IgD-negative memory B cell (primary cell): Measurements from ENCODE around the gene SEC24B. TPM values are rescaled to one million over a fixed set of nuclear protein-coding genes. Genes with fewer than 3 reads are reported as not detected.

ENCODE experiments used
- H3K27ac Mint-ChIP-seq, 3 donors: one replicate each; pipeline ENCODE4 v1.8.0; 2020 to 2022; ENCODE audit warnings: mild to moderate bottlenecking in 3 of 3, mixed read lengths in 3 of 3, moderate library complexity in 1 of 3
- H3K27me3 Mint-ChIP-seq: one replicate; pipeline ENCODE4 v1.8.0; 2021; ENCODE audit warnings: mixed read lengths
- H3K36me3 Mint-ChIP-seq: one replicate; pipeline ENCODE4 v1.8.0; 2020; ENCODE audit warnings: mild to moderate bottlenecking, mixed read lengths
- H3K4me1 Mint-ChIP-seq, 3 donors: one replicate each; pipeline ENCODE4 v1.8.0; 2020 to 2022; ENCODE audit warnings: mixed read lengths in 3 of 3, mild to moderate bottlenecking in 1 of 3
- H3K4me3 Mint-ChIP-seq, 4 donors: one replicate each; pipeline ENCODE4 v1.8.0; 2020 to 2022; ENCODE audit warnings: mild to moderate bottlenecking in 4 of 4, mixed read lengths in 4 of 4, moderate library complexity in 3 of 4
- H3K9me3 Mint-ChIP-seq, 3 donors: one replicate each; pipeline ENCODE4 v1.8.0; 2020 to 2021; ENCODE audit warnings: mixed read lengths in 3 of 3, mild to moderate bottlenecking in 1 of 3
- polyA plus RNA-seq: library from polyadenylated mRNA; unstranded; fragments of 300-500 nt; fragmentation: Illumina TruSeq; gene quantifications from one replicate; pipeline ENCODE4 v1.2.3, GENCODE V29; 2021

SEC24B gene
- polyA plus RNA-seq, 1 donor from 2014 or later = 16.4 TPM

DNA sequence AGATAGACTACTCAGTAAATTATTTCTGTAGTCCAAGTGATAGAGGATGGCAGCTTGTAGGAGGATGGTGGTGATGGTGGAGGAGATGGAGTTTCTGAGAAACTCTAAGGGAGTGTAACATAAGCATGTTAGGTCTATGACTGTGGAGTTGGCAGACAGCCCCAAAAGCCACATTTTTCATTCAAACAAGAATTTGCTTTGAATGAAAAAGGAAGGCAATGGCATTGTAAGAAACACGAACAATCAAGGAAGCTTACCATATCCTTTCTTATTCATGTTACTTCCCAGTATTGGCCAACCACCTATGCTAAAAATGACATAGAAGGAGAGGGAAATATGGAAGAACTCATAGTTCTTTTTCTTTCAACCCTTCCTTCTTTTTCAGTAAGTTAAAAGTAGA is 18.7 kb upstream of the SEC24B start:
- peaks cover 0 to 2% (median 0%) of the 10 kb centered on the region in 3 donors for H3K4me1 Mint-ChIP-seq

DNA sequence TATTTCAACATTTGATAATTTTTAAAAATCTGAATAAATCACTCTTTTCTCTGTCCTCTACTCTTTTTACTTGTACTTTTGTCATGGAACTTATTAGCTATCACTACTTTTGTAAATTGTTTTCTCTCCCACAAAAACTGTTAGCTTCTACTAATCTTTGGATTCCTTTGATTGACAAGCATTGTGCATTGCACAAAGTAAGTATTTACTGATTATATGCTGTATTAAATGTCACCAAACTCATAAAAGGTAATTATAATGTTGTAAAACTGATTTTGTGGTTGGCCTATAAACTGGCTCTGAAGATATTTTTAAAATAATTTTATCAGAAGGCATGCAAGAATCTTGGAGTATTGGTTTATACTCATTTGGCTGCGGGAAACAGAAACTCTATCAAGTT is 15.0 kb upstream of the SEC24B start:
- no peaks in the 10 kb centered on the region for H3K27me3 Mint-ChIP-seq
- H3K27ac Mint-ChIP-seq = no peak overlapping the region
- H3K4me1 Mint-ChIP-seq = peaks cover 0 to 2% (median 0%) of the 10 kb centered on the region in 3 donors
- no peaks in the 10 kb centered on the region for H3K9me3 Mint-ChIP-seq
- no peak overlapping the region for H3K4me3 Mint-ChIP-seq
- peaks cover 2% of the 10 kb centered on the region for H3K36me3 Mint-ChIP-seq

More for the DNA sequence above, 18.7 kb upstream of the SEC24B start:
- Mint-ChIP-seq H3K36me3 (peaks cover 7% of the 10 kb centered on the region), H3K27ac (no peak overlapping the region), H3K9me3 (no peaks in the 10 kb centered on the region), H3K27me3 (no peaks in the 10 kb centered on the region), H3K4me3 (no peak overlapping the region)

DNA sequence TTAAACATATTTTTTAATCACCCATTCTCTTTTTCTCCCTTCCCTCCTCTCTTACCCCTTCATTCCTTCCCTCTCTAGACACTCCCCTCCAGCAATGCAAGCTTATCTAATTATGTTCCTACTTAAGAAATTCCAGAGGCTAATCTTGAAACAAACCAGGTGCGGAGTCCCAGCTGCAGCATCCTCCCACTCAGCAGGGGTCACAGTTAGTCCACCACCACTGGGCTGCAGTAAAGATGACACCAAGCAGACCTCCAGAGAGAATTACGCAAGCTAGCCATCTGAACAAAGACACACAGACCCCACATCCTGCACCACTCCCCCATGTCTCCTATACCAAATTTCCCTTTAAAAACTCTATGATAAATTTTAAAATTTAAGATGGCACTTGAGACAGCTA is 13.9 kb upstream of the SEC24B start:
- Mint-ChIP-seq H3K4me1 (peaks cover 0 to 2% (median 0%) of the 10 kb centered on the region in 3 donors), H3K27me3 (no peaks in the 10 kb centered on the region), H3K36me3 (no peaks in the 10 kb centered on the region), H3K4me3 (no peak overlapping the region), H3K9me3 (no peaks in the 10 kb centered on the region), H3K27ac (no peak overlapping the region)

DNA sequence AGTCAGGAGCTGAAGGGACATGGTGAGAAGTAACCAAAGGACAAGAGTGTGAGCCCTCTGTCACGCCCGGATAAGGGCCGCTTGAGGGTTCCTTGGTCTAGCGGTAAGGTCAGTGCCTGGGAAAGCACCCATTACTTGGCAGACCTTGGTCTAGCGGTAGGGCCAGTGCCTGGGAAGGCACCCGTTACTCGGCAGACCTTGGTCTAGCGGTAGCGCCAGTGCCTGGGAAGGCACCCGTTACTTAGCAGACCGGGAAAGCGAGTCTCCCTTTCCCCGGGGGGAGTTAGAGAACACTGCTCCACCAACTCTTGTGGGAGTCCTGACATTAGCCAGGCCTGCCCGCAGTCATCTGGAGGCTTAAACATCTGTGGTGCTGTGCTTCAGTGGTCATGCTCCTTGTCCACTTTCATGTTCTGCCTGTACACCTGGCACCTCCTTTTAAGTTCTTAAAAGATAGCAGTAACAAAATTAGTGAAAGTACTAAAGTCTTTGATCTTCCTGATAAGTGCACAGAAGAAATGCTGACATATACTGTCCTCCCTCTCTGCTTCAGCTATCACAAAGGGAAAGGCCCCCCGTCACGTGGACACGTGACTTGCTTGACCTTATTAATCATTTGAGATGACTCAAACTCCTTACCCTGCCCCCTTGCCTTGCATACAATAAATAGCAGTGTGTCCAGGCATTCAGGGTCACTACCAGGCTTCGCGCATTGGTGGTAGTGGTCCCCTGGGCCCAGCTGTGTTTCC is 9.3 kb upstream of the SEC24B start:
- H3K27me3 Mint-ChIP-seq = no peaks in the 10 kb centered on the region
- no peaks in the 10 kb centered on the region for H3K36me3 Mint-ChIP-seq
- H3K4me1 Mint-ChIP-seq = peaks cover 0 to 2% (median 0%) of the 10 kb centered on the region in 3 donors
- no peaks in the 10 kb centered on the region for H3K9me3 Mint-ChIP-seq
- no peak overlapping the region for H3K4me3 Mint-ChIP-seq
- no peak overlapping the region for H3K27ac Mint-ChIP-seq

DNA sequence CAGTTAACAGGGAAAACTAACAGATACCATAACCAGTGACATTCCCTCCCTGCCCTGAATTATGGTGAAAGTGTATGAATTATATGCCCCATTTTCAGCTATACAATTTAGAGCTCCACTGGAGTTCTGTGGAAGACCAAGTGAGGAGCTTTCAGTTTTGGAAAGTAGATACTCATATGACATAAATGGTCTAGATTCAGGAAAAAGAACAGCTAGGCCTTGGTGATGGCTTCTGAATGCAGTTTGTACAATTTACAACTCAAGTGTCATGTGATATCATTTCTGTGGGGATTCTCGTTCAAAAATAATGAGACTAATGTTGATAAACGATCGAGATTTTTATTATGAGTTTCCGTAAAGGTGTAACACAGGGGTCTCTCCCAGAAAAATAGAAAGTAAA is 8.2 kb upstream of the SEC24B start:
- peaks cover 0 to 2% (median 0%) of the 10 kb centered on the region in 3 donors for H3K4me1 Mint-ChIP-seq
- no peak overlapping the region for H3K27ac Mint-ChIP-seq
- H3K36me3 Mint-ChIP-seq = no peaks in the 10 kb centered on the region

DNA sequence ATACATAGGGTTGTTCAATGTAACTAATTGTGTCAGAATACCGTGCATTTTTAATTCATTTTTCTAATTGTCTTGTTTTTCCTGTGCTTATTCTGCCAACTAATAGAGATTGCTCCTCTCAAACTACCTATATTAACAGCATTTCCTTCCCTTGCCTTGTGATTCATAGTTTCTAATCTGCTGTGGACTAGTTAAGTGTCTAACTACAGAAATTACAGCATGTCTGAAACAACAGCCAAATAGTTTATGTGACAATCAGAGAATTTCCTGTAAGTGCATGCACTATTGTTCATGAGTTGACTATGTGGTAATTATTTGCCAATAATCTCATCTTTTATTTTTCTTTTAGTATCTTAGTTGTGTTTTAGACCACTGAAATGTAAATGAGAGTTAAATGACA is 4.1 kb upstream of the SEC24B start:
- Mint-ChIP-seq H3K36me3 (no peaks in the 10 kb centered on the region), H3K4me1 (peaks cover 7 to 18% (median 8%) of the 10 kb centered on the region in 3 donors), H3K9me3 (no peaks in the 10 kb centered on the region), H3K27me3 (no peaks in the 10 kb centered on the region), H3K4me3 (no peak overlapping the region), H3K27ac (no peak overlapping the region)

More for the DNA sequence above, 8.2 kb upstream of the SEC24B start:
- no peaks in the 10 kb centered on the region for H3K27me3 Mint-ChIP-seq
- H3K9me3 Mint-ChIP-seq = no peaks in the 10 kb centered on the region
- no peak overlapping the region for H3K4me3 Mint-ChIP-seq

DNA sequence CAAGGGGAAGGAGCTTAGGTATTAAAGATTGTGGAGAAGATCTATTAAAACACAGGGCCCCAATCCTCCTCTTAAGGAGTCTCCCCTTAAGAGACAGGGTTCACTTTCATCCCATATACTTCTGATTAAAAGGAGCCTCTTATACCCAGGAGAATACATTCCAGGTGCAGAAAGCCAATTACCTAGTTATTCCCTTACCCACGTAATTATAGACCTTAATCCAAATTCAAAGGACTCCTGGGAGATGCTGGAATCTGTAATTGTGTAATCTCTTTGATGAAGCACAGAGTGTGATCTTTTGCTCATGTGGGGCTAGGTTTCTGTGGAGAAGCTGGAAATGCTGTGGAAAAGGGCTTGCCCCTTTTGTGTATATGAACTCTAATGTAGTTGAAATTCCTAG is 1.4 kb upstream of the SEC24B start:
- peak overlapping the region; percentile 93 to 95 (median 93) for H3K27ac Mint-ChIP-seq
- no peaks in the 10 kb centered on the region for H3K9me3 Mint-ChIP-seq
- H3K36me3 Mint-ChIP-seq = no peaks in the 10 kb centered on the region
- peaks cover 29 to 32% (median 30%) of the 10 kb centered on the region in 3 donors for H3K4me1 Mint-ChIP-seq
- H3K27me3 Mint-ChIP-seq = no peaks in the 10 kb centered on the region
- peak overlapping the region; percentile 80 to 93 (median 90) for H3K4me3 Mint-ChIP-seq

DNA sequence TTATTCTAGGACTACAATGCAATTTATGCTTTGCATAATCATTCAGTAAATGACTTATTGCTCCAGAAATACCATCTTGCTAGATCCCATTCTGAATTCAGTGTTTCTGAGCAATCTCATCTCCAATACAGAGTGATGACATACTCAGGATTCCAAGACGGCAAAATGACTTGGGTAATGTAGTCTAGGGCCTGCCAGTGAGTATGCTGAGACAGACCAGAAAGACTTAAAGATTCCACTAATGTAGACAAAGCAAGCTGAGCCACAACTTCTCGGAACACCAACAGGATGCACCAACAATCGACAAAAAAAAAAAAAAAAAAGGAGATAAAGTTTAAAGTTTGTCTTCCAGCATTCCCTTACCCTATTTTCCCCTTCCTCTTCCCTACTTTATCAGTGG is 919 bp upstream of the SEC24B start:
- Mint-ChIP-seq H3K4me1 (peaks cover 29 to 32% (median 31%) of the 10 kb centered on the region in 3 donors), H3K4me3 (peak overlapping the region; percentile 80 to 93 (median 90)), H3K27ac (peak overlapping the region; percentile 93 to 95 (median 93)), H3K36me3 (no peaks in the 10 kb centered on the region), H3K9me3 (no peaks in the 10 kb centered on the region), H3K27me3 (no peaks in the 10 kb centered on the region)

DNA sequence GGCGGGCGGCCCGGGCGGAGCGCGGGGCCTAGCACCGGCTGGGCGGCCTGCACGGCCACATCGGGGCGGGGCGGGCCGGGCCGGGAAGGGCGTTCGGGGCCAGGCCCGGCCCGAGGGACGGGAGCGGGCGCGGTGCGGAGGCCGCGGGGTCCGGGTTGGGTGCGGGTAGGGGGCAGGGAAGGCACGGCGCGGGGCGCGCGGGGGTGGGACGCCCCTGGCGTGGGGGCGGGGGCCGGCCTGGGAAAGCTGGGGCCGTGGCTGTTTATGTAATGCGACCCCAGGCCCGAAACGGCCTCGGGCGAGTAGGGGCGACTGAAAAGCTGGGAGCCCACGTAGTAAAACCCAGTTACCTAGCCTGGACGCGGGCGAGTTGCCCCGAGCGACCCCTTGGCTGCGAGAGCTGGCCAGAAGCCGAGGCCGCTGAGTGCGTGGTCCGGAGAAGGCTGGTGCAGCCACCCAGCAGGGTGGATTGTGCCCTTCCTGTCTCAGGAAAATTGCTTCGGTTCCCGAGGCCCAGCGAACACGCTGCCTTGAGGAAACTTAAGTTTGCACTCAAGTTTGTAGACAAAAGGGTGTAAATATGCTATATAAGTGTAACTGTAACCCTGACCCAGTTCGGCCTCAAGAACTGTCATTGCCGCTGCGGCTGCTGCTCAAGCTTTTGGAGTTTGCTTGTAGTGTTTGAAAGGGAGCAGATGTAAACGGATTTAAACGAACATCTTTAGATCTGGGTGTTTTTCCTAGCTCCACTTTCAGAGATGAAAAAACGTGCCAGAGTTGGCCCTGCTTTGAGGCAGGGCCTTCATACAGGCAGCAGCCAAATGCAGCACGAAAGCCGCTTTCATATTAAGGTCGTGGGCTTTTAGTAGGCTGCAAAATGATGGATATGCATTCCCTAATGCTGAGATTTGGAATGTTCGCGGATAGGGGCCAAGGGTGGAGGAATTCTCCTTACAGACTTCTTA is 674 bp downstream of the SEC24B start:
- H3K9me3 Mint-ChIP-seq = no peaks in the 10 kb centered on the region
- peaks cover 38 to 44% (median 39%) of the 10 kb centered on the region in 3 donors for H3K4me1 Mint-ChIP-seq
- H3K36me3 Mint-ChIP-seq = no peaks in the 10 kb centered on the region
- H3K27ac Mint-ChIP-seq = peak overlapping the region; percentile 86 to 95 (median 93)
- no peaks in the 10 kb centered on the region for H3K27me3 Mint-ChIP-seq
- peak overlapping the region; percentile 87 to 93 (median 93) for H3K4me3 Mint-ChIP-seq

DNA sequence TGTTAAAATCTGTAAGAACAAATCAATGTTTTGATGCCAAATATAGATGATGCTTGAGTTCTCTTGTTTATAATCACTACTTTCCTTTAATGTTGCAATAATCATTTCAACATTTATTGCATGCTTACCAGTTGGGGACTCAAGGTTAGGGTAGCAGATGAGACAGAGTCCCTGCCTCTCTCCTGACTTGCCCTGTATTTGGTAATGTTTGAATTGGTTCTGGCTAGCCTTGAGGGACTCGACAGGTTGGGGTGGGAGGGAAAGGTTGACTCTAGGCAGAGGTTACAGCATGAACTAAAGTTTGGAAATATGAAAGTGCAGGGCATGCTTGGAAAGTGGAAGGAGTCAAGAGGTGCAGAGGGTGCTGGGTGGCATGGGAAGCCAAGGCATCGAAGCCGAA is 2.0 kb downstream of the SEC24B start:
- H3K27ac Mint-ChIP-seq = peak overlapping the region in 2 of 3 donors; percentile 28 to 92

DNA sequence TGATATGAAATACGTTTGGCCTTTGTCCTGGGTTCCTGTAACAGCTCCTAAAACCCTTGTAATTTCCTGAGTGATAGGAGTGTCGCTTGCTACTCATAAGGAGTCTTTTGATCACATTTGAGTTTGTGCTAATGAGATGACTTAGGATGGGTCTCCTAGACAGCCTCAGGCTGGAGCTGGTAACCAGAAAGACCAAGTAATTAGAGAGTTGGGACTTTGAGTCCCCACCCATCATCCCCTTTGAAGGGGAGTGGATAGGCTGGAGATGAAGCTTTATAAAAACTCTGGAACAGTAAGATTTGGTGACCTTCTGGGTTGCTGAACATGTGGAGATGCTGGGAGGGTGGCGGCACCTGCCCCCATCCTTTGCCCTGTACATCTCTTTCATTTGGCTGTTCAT is 2.9 kb downstream of the SEC24B start:
- H3K36me3 Mint-ChIP-seq = no peaks in the 10 kb centered on the region
- H3K27ac Mint-ChIP-seq = peak overlapping the region in 1 of 3 donors; percentile 83
- peak overlapping the region in 2 of 4 donors; percentile 13 to 93 for H3K4me3 Mint-ChIP-seq
- H3K4me1 Mint-ChIP-seq = peaks cover 49 to 58% (median 50%) of the 10 kb centered on the region in 3 donors
- no peaks in the 10 kb centered on the region for H3K27me3 Mint-ChIP-seq
- no peaks in the 10 kb centered on the region for H3K9me3 Mint-ChIP-seq

More for the DNA sequence above, 2.0 kb downstream of the SEC24B start:
- H3K27me3 Mint-ChIP-seq = no peaks in the 10 kb centered on the region
- H3K4me1 Mint-ChIP-seq = peaks cover 43 to 51% (median 45%) of the 10 kb centered on the region in 3 donors
- H3K9me3 Mint-ChIP-seq = no peaks in the 10 kb centered on the region
- no peaks in the 10 kb centered on the region for H3K36me3 Mint-ChIP-seq
- peak overlapping the region; percentile 50 to 93 (median 80) for H3K4me3 Mint-ChIP-seq

DNA sequence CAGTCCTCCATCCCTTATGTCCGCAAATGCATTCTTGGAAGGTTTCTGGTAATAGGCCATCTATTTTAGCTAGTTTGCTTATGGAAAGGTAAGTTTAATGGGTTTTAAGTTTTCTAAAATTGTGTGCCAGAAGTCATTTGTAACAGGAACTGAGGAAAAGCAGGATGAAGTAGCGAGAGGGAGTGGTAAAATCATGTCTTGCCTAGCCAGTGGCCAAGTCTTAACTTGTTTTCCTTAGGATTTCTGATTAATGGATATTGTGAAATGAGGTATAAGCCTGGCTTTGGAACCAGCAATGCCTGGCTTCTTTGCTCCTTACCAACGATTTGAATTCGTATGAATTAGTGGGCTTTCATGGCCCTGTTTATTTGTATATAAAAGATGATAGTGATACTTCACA is 7.3 kb downstream of the SEC24B start:
- peaks cover 48 to 61% (median 53%) of the 10 kb centered on the region in 3 donors for H3K4me1 Mint-ChIP-seq
- no peaks in the 10 kb centered on the region for H3K36me3 Mint-ChIP-seq
- H3K27me3 Mint-ChIP-seq = no peaks in the 10 kb centered on the region
- no peaks in the 10 kb centered on the region for H3K9me3 Mint-ChIP-seq
- peak overlapping the region in 2 of 3 donors; percentile 51 to 81 for H3K27ac Mint-ChIP-seq
- H3K4me3 Mint-ChIP-seq = no peak overlapping the region

DNA sequence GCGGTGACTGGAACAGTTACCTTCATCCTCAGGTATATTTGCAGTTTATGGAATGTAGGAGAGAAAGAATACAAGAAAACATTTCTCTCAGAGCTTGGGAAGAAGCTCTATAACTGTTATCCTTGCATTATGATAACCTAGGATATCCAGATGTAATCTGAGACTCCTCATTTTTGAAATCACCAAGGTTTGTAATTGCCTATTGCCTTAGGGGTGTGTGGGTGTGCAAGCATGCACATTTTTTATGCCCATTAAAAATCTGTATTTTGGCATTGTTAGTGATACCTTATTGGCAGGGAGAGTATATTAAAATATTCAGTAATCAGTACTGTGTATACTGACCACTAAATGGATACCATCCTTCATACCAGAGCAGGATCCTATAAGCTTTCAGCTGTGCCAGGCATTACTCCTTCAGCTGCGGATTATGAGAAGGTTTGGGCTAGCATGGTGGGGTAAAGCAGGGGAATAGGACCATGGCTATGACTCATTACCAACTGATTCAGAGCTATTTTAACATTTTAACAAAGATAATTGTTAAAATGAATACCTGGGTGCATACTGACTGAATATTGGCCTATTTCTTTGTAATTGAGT is 8.3 kb downstream of the SEC24B start:
- Mint-ChIP-seq H3K4me1 (peaks cover 49 to 58% (median 57%) of the 10 kb centered on the region in 3 donors), H3K27ac (peak overlapping the region; percentile 19 to 55 (median 54)), H3K4me3 (peak overlapping the region in 2 of 4 donors; percentile 34 to 60), H3K27me3 (no peaks in the 10 kb centered on the region), H3K36me3 (peaks cover 1% of the 10 kb centered on the region), H3K9me3 (no peaks in the 10 kb centered on the region)

DNA sequence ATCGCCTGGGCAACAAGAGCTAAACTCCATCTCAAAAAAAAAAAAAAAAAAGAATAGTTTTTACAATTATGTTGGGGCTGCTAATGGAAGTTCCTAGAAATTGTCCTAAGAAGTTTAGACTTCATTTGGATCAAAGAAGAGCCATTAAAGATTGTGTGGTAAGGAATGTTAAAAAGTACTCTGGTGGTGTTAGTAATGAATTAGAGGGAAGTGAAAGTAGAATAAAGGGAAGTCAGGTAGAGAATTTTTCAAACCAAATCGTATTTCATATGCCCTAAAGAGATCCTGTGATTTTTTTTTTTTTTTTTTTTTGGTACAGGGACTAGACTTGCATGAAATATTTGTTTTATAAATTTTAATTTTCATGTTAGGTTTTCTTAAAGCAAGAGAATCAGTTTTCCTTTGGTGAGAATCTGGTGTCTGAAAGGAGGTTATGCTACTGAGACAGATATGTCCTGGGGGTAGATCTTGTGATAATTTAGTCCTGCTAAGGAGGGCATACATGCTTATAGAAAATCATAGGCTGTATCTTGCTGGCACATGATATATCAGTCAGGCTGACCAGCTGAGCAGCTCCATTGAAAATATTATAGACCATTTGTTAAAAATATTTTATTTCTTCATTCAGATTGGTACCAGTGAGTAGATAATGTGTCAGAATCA is 10.7 kb downstream of the SEC24B start:
- Mint-ChIP-seq H3K36me3 (peaks cover 1% of the 10 kb centered on the region), H3K4me3 (peak overlapping the region in 3 of 4 donors; percentile 11 to 66 (median 57)), H3K27ac (peak overlapping the region; percentile 5 to 87 (median 28)), H3K9me3 (no peaks in the 10 kb centered on the region), H3K4me1 (peaks cover 47 to 64% (median 58%) of the 10 kb centered on the region in 3 donors), H3K27me3 (no peaks in the 10 kb centered on the region)
